GM12891 (cell line): ENCODE data around the gene RAB9A.

Source experiments
- POLR2A ChIP-seq: IDR thresholded peaks from 2 replicates; pipeline ENCODE4 v1.6.1; 2011; ENCODE audit warnings: low read depth, low read length, control low read depth
- POLR2AphosphoS5 ChIP-seq: IDR thresholded peaks from 2 replicates; pipeline ENCODE4 v1.6.1; 2011; ENCODE audit warnings: low read depth, low read length, control low read depth
- POU2F2 ChIP-seq: IDR thresholded peaks from 2 replicates; pipeline ENCODE4 v1.6.1; 2011; ENCODE audit warnings: low read depth, mild to moderate bottlenecking, control low read depth, low read length, moderate library complexity
- SPI1 ChIP-seq: IDR thresholded peaks from 2 replicates; pipeline ENCODE4 v1.6.1; 2011; ENCODE audit warnings: low read depth, low read length, control low read depth
- TAF1 ChIP-seq: IDR thresholded peaks from 2 replicates; pipeline ENCODE4 v1.6.1; 2011; ENCODE audit warnings: low read depth, low read length, control low read depth

DNA sequence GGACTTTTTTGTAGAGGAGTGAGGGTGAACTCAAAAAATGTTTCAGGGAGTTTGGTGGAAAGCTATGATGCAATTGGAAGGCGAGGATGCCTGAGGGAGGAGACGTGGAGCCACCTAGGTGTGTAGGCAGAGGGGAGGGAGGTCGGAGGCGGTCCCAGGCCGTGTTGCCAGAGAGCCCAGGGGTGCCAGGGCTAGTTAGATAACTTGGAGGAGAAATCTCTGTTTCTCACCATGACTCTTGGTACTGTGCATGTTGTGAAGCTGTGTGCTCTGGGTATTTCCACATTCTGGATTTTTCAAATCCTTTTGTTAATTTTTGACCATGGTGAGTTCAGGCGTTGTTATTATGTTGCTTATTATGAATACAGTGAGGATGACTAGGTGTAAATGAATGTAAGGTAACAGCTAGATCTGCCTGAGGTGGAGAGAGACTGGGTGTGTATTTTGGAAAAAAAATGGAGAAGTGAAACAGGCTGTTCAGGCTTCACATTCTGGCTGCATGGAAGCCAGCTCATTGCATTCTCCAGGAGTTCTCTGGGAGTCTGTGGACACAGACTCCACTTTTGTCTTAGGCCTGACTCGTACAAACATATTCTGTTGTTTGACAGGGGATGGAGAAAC is 4.5 kb downstream of the RAB9A start:
- TF ChIP-seq POU2F2 (no peak), POLR2A (no peak), POLR2AphosphoS5 (no peak), TAF1 (no peak), SPI1 (peak; percentile 87)
